A549 (cell line): Measurements from ENCODE around the gene LRRC28. TPM values are rescaled to one million over a fixed set of nuclear protein-coding genes. Genes with fewer than 3 reads are reported as not detected.

Source experiments
- ATAC-seq, 2 experiments: fragments of 200-7000 bp in 1 of 2; fragments of >200 bp in 1 of 2; cut with Nextera tagmentation in 1 of 2; cut with Tn5 transposase in 1 of 2; 3 replicates each; pipeline versions ENCODE4 v1.8.0 to v1.9.1; 2018 to 2020; ENCODE audit warnings: mild to moderate bottlenecking in 1 of 2, moderate library complexity in 1 of 2
- CTCF ChIA-PET: fragments of 300-600 bp; sonication (Branson Sonifier 250); formaldehyde crosslinking; extraction: SDS; loops from one replicate; lab custom pipeline; 2021; ENCODE audit warnings: antibody characterized with exemption, inconsistent platforms; lab: Yijun Ruan, JAX
- POLR2A ChIA-PET: fragments of 350-600 bp; formaldehyde crosslinking; extraction: SDS; loops from one replicate; lab custom pipeline; 2021; ENCODE audit warnings: antibody characterized with exemption, inconsistent platforms; lab: Yijun Ruan, JAX
- DNase-seq, 2 experiments: peaks; one replicate each; pipeline versions ENCODE4 v3.0.0 to v3.0.0-alpha.2; 2011 to 2016; ENCODE audit warnings: low read depth in 1 of 2, low spot score in 1 of 2
- FAIRE-seq: peaks from 2 replicates; lab custom pipeline; 2011; peaks lifted over from hg19 to GRCh38; lab: Jason Lieb, UNC
- H3K27ac ChIP-seq, 2 experiments: fragments of >200 bp; sonication (Bioruptor Twin); formaldehyde crosslinking; 3 replicates each; pipeline ENCODE4 v1.5.1; 2016 to 2017
- H3K4me1 ChIP-seq: fragments of >200 bp; sonication (Bioruptor Twin); formaldehyde crosslinking; 3 replicates; pipeline ENCODE4 v1.6.1; 2016
- H3K4me2 ChIP-seq: fragments of >200 bp; sonication (Bioruptor Twin); formaldehyde crosslinking; 3 replicates; pipeline ENCODE4 v1.6.1; 2016
- H3K4me3 ChIP-seq: fragments of >200 bp; sonication (Bioruptor Twin); formaldehyde crosslinking; 3 replicates; pipeline ENCODE4 v1.5.1; 2016
- H3K9me3 ChIP-seq: fragments of >200 bp; sonication (Bioruptor Twin); formaldehyde crosslinking; 3 replicates; pipeline ENCODE4 v1.6.1; 2016
- BHLHE40 ChIP-seq: IDR thresholded peaks from 2 replicates; pipeline ENCODE4 v1.6.1; 2012; ENCODE audit warnings: low read depth, low read length, inconsistent platforms
- CBX8 ChIP-seq: fragments of 200-600 bp; sonication (generic); IDR thresholded peaks from 2 replicates; pipeline ENCODE4 v1.6.1; 2016
- EHF ChIP-seq: fragments of 250-450 bp; sonication (Bioruptor Pico); IDR thresholded peaks from 2 replicates; pipeline ENCODE4 v1.5.0; 2020; ENCODE audit warnings: mild to moderate bottlenecking
- EHMT2 ChIP-seq: fragments of 200-600 bp; sonication (generic); IDR thresholded peaks from 2 replicates; pipeline ENCODE4 v1.6.1; 2016; ENCODE audit warnings: antibody characterized with exemption, low read depth, mild to moderate bottlenecking, moderate library complexity
- FOSB ChIP-seq: fragments of 250-450 bp; sonication (Bioruptor Pico); IDR thresholded peaks from 2 replicates; pipeline ENCODE4 v1.5.0; 2020; ENCODE audit warnings: mild to moderate bottlenecking, moderate library complexity
- GATA3 ChIP-seq: IDR thresholded peaks from 2 replicates; pipeline ENCODE4 v1.6.1; 2012; ENCODE audit warnings: borderline replicate concordance
- HDAC2 ChIP-seq: fragments of 200-600 bp; sonication (generic); IDR thresholded peaks from 2 replicates; pipeline ENCODE4 v1.6.1; 2016
- HOXB13 ChIP-seq: fragments of 250-450 bp; sonication (Bioruptor Pico); IDR thresholded peaks from 2 replicates; pipeline ENCODE4 v1.5.0; 2020; ENCODE audit warnings: low read depth, mild to moderate bottlenecking, moderate library complexity
- MAFK ChIP-seq: fragments of 450-650 bp; IDR thresholded peaks from 2 replicates; pipeline ENCODE4 v1.6.1; 2014; ENCODE audit not compliant: partially characterized antibody
- MAZ ChIP-seq: fragments of 150-350 bp; IDR thresholded peaks from 2 replicates; pipeline ENCODE4 v1.6.1; 2014; ENCODE audit warnings: antibody characterized with exemption, low read depth, low read length, borderline replicate concordance
- NPAS2 ChIP-seq: fragments of 250-450 bp; sonication (Bioruptor Pico); IDR thresholded peaks from 2 replicates; pipeline ENCODE4 v1.8.0; 2022; ENCODE audit warnings: mild to moderate bottlenecking, moderate library complexity, borderline replicate concordance
- NR3C1 ChIP-seq: fragments of >200 bp; sonication (Bioruptor Twin); formaldehyde crosslinking; IDR thresholded peaks from 3 replicates; pipeline ENCODE4 v1.6.1; 2017
- POLR2AphosphoS2 ChIP-seq: conservative IDR thresholded peaks from 2 replicates; pipeline ENCODE4 v1.6.1; 2012; ENCODE audit warnings: low read length, improper control_type of control experiment, inconsistent platforms
- RARB ChIP-seq: fragments of 250-450 bp; sonication (Bioruptor Pico); IDR thresholded peaks from 2 replicates; pipeline ENCODE4 v1.8.0; 2021; ENCODE audit warnings: mild to moderate bottlenecking, moderate library complexity
- RNF2 ChIP-seq: fragments of 200-600 bp; sonication (generic); IDR thresholded peaks from 2 replicates; pipeline ENCODE4 v1.6.1; 2016; ENCODE audit warnings: low read depth, mild to moderate bottlenecking, antibody characterized with exemption, moderate library complexity, borderline replicate concordance
- SREBF2 ChIP-seq: fragments of 450-650 bp; IDR thresholded peaks from 2 replicates; pipeline ENCODE4 v1.6.1; 2014; ENCODE audit warnings: mild to moderate bottlenecking, moderate library complexity
- TFCP2L1 ChIP-seq: fragments of 250-450 bp; sonication (Bioruptor Pico); IDR thresholded peaks from 2 replicates; pipeline ENCODE4 v1.5.0; 2021; ENCODE audit warnings: mild to moderate bottlenecking
- TP53 ChIP-seq: fragments of 250-450 bp; sonication (Bioruptor Pico); IDR thresholded peaks from 2 replicates; pipeline ENCODE4 v1.5.0; 2021; ENCODE audit warnings: mild to moderate bottlenecking, moderate library complexity
- ZNF302 ChIP-seq: fragments of 250-450 bp; sonication (Bioruptor Pico); IDR thresholded peaks from 2 replicates; pipeline ENCODE4 v1.9.0; 2021; ENCODE audit warnings: inconsistent platforms, mild to moderate bottlenecking, moderate library complexity
- ZSCAN20 ChIP-seq: fragments of 250-450 bp; sonication (Bioruptor Pico); IDR thresholded peaks from 2 replicates; pipeline ENCODE4 v1.8.0; 2022; ENCODE audit warnings: mild to moderate bottlenecking, moderate library complexity
- WGBS: methylation state at CpG from one replicate; pipeline ENCODE4 v1.1.6; 2017; ENCODE audit errors: missing lambda C conversion rate; 5-methylcytosine and 5-hydroxymethylcytosine counted together
- polyA plus RNA-seq, 4 experiments: library from polyadenylated mRNA; depleted of rRNA in 3 of 4; stranded (reverse); fragments of >200 nt; fragmentation: RNase III in 1 of 4; extraction: RNeasy Plus Mini Kit Qiagen cat#74134 plus additional on column Dnase treatment in 1 of 4; gene quantifications; 2 replicates in 3 of 4; 3 replicates in 1 of 4; pipeline ENCODE4 v1.2.3, GENCODE V29; 2011 to 2017
- TF ChIP-seq, protein P1 (sequence below): fragments of >200 bp; sonication (Bioruptor Twin); formaldehyde crosslinking; IDR thresholded peaks from 2 replicates; pipeline ENCODE4 v1.6.1; 2016
- TF ChIP-seq, protein P2 (sequence below): IDR thresholded peaks from 2 replicates; pipeline ENCODE4 v1.6.1; 2012; ENCODE audit warnings: low read depth, borderline replicate concordance
- TF ChIP-seq, protein P3 (sequence below): IDR thresholded peaks from 2 replicates; pipeline ENCODE4 v1.6.1; 2012
- TF ChIP-seq, protein P4 (sequence below): fragments of 250-450 bp; sonication (Bioruptor Pico); IDR thresholded peaks from 2 replicates; pipeline ENCODE4 v1.5.0; 2020; ENCODE audit warnings: low read depth, mild to moderate bottlenecking, moderate library complexity

LRRC28 gene
- polyA plus RNA-seq, 2 of the 4 experiments (the other 2 are of a cell fraction): 19.6 to 62.4 TPM

DNA sequence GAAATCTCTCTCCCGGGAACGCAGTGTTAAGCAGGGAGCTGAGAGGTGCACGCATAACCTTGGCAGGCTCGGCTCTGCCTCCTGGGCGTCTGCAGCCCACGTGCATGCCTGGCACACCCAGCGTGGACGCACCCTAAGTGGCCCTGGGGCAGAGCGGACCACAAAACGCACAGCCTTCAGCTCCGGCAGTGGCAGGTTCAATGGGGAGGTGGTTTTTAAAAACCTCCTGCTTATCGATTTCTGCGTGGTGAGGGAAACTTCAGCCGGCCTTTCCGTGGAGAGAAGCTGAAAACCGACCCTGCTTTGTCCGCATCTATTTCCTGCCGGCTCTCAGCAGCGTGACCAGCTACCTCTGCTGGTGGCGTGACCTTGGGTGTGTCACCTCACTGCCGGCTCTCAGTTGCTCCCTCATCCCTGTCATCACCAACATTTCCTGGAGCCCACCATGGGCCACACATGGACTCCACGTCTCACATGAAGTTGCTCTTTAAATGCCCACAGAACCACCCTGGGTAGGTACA is 179.7 kb downstream of the LRRC28 start:
- H3K4me1 ChIP-seq: no peaks in the 10 kb centered on the region
- no peak overlapping the region for H3K27ac ChIP-seq
- H3K4me3 ChIP-seq: no peak overlapping the region
- no peak for DNase-seq
- POLR2A ChIA-PET: interaction anchor here (0.6 kb wide), 1 partner anchor 180 kb away, joined by 3 read pairs; the partner anchor contains the start of gene LRRC28
- no peak for ATAC-seq
- FAIRE-seq: no peak
- H3K9me3 ChIP-seq: no peaks in the 10 kb centered on the region
- TF ChIP-seq EHMT2 (no peak), FOSB (CRISPR knock-in tag) (no peak), SREBF2 (no peak), EHF (CRISPR knock-in tag) (no peak), HDAC2 (no peak), ZNF302 (no peak), BHLHE40 (no peak), CBX8 (no peak)
- TF ChIP-seq, protein P1, sequence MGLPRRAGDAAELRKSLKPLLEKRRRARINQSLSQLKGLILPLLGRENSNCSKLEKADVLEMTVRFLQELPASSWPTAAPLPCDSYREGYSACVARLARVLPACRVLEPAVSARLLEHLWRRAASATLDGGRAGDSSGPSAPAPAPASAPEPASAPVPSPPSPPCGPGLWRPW: no peak
- TF ChIP-seq, all 56 proteins: peak for 0
- no peak overlapping the region for H3K4me2 ChIP-seq
- CTCF ChIA-PET: interaction anchor here (0.9 to 3.5 kb wide), 3 partner anchors 9 to 274 kb away, joined by 3 to 14 read pairs (median 3); no protein-coding TSS in a partner anchor
- WGBS: 75% methylated on average over 22 of the region's 22 CpGs

DNA sequence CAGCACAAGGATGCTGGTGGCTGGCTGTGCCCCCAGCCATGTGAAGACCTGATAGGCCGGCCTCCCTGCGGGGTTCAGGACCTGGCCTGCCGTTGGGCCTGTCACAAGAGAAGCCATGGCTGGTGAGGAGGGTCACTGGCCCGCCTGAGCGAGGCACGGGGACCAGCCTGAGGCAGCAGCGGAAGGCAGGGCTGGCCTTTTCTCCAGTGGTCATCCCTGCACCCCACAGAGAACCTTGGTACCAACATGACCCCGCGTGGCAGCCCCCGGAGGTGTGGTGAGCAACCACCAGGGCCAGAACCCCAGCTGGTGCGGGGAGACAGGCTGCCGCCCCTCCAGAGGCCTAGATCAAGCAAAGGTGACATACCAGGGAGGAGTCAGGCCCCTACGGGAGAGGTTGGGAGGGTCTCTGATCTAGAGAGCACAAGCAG is 180.4 kb downstream of the LRRC28 start:
- Histone ChIP-seq H3K4me3 (no peak overlapping the region), H3K27ac (no peak overlapping the region), H3K4me1 (no peaks in the 10 kb centered on the region), H3K9me3 (no peaks in the 10 kb centered on the region), H3K4me2 (no peak overlapping the region)
- POLR2A ChIA-PET: no interaction called here
- ATAC-seq: no peak
- CTCF ChIA-PET: interaction anchor here (1.6 to 3.5 kb wide), 2 partner anchors 53 to 273 kb away, joined by 4 to 14 read pairs; no protein-coding TSS in a partner anchor
- WGBS: 93% methylated on average over 3 of the region's 13 CpGs
- TF ChIP-seq TP53 (CRISPR knock-in tag) (no peak), NR3C1 (no peak), HOXB13 (no peak), RARB (CRISPR knock-in tag) (no peak), POLR2AphosphoS2 (no peak), FOSB (CRISPR knock-in tag) (no peak), EHF (CRISPR knock-in tag) (no peak), NPAS2 (no peak)
- TF ChIP-seq, protein P2, sequence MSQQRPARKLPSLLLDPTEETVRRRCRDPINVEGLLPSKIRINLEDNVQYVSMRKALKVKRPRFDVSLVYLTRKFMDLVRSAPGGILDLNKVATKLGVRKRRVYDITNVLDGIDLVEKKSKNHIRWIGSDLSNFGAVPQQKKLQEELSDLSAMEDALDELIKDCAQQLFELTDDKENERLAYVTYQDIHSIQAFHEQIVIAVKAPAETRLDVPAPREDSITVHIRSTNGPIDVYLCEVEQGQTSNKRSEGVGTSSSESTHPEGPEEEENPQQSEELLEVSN: no peak
- TF ChIP-seq, protein P3, sequence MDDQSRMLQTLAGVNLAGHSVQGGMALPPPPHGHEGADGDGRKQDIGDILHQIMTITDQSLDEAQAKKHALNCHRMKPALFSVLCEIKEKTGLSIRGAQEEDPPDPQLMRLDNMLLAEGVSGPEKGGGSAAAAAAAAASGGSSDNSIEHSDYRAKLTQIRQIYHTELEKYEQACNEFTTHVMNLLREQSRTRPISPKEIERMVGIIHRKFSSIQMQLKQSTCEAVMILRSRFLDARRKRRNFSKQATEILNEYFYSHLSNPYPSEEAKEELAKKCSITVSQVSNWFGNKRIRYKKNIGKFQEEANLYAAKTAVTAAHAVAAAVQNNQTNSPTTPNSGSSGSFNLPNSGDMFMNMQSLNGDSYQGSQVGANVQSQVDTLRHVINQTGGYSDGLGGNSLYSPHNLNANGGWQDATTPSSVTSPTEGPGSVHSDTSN: no peak
- DNase-seq: no peak
- no peak for FAIRE-seq

DNA sequence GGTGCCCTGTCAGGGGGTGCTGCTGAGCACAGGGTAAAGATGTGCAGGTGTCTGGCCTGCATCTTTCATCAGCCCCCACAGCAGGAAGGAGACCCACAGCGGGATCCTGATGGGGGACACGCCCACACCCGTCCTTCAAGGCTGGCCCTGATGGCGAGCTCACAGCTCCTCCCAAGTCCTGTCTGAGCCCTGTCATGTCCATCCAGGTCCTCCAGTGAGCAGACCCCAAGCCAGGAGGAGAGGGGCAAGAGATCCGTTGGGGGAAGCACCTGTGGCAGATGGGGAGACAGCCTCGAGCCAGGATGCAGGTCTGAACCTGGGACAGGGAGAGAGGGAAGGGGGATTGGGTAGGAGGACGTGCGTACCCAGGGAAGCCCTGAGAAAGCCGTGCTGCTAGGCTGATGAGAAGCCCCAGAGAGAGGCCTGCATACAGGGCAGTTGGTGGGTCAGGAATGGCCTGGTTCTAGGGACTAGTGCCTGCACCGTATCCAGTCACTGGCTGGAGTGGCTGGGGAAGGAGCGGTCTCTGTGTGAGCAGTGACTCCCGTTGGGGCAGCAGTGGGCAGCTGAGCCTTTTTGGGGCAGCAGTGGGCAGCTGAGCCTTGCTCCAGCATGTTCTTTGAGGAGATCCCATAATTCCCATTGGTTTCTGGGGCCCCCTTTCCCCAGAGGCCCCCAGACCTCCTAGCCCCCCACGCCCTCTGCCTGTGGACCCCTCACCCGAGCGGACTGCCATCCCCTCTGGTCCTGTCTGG is 181.2 kb downstream of the LRRC28 start:
- ChIA-PET CTCF (interaction anchor here (1.0 to 3.5 kb wide), 6 partner anchors 9 to 272 kb away, joined by 3 to 14 read pairs (median 4); no protein-coding TSS in a partner anchor), POLR2A (no interaction called here)
- H3K27ac ChIP-seq: no peak overlapping the region
- H3K4me1 ChIP-seq: no peaks in the 10 kb centered on the region
- no peak overlapping the region for H3K4me2 ChIP-seq
- no peak for DNase-seq
- no peak for FAIRE-seq
- no peaks in the 10 kb centered on the region for H3K9me3 ChIP-seq
- TF ChIP-seq TFCP2L1: no peak
- TF ChIP-seq NR3C1: no peak
- no peak for TF ChIP-seq MAFK
- TF ChIP-seq ZNF302: no peak
- TF ChIP-seq MAZ: no peak
- TF ChIP-seq NPAS2: no peak
- no peak for TF ChIP-seq FOSB (CRISPR knock-in tag)
- TF ChIP-seq GATA3: no peak
- no peak for TF ChIP-seq RNF2
- TF ChIP-seq, protein P1: no peak
- TF ChIP-seq, protein P4, sequence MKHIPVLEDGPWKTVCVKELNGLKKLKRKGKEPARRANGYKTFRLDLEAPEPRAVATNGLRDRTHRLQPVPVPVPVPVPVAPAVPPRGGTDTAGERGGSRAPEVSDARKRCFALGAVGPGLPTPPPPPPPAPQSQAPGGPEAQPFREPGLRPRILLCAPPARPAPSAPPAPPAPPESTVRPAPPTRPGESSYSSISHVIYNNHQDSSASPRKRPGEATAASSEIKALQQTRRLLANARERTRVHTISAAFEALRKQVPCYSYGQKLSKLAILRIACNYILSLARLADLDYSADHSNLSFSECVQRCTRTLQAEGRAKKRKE (CRISPR knock-in tag): no peak
- no peak for TF ChIP-seq ZSCAN20 (CRISPR knock-in tag)
- WGBS: 81% methylated on average over 13 of the region's 15 CpGs
- H3K4me3 ChIP-seq: no peak overlapping the region
- no peak for ATAC-seq
